K562 (cell line): ENCODE results near the gene MYOG.

Source experiments
- BACH1 ChIP-seq: fragments of 200-800 bp; sonication (Bioruptor generic); IDR thresholded peaks from 2 replicates; pipeline ENCODE4 v1.6.1; 2016; ENCODE audit warnings: missing genetic modification characterization, missing compliant biosample characterization
- HDAC1 ChIP-seq, 2 experiments: fragments of 450-650 bp; IDR thresholded peaks; 2 replicates each; pipeline ENCODE4 v1.6.1; 2016 to 2017; ENCODE audit warnings: inconsistent platforms in 1 of 2, mild to moderate bottlenecking in 1 of 2, moderate library complexity in 1 of 2
- POLR2A ChIP-seq: fragments of 450-650 bp; conservative IDR thresholded peaks from 2 replicates; pipeline ENCODE4 v1.6.1; 2016
- POLR2AphosphoS5 ChIP-seq: IDR thresholded peaks from 2 replicates; pipeline ENCODE4 v1.6.1; 2011; ENCODE audit warnings: mild to moderate bottlenecking, low read depth, low read length, moderate library complexity; ENCODE audit not compliant: control insufficient read depth, insufficient read depth
- ZNF785 ChIP-seq: fragments of 250-450 bp; sonication (Bioruptor Pico); IDR thresholded peaks from 2 replicates; pipeline ENCODE4 v1.4.0; 2020; ENCODE audit warnings: mild to moderate bottlenecking
- TF ChIP-seq, protein P1 (sequence below): sonication (generic); formaldehyde crosslinking; IDR thresholded peaks from 2 replicates; pipeline ENCODE4 v1.8.0; 2022; ENCODE audit warnings: missing genetic modification reagents, mild to moderate bottlenecking, borderline replicate concordance
- TF ChIP-seq, protein P2 (sequence below), 3 experiments: IDR thresholded peaks in 2 of 3; conservative IDR thresholded peaks in 1 of 3; 2 replicates each; pipeline ENCODE4 v1.5.1; 2011 to 2012; ENCODE audit warnings: low read length in 3 of 3, mild to moderate bottlenecking in 3 of 3, control low read depth in 2 of 3, improper control_type of control experiment in 1 of 3, inconsistent platforms in 1 of 3, low read depth in 1 of 3, mixed read lengths in 1 of 3, moderate library complexity in 1 of 3; ENCODE audit not compliant: insufficient read depth in 2 of 3

DNA sequence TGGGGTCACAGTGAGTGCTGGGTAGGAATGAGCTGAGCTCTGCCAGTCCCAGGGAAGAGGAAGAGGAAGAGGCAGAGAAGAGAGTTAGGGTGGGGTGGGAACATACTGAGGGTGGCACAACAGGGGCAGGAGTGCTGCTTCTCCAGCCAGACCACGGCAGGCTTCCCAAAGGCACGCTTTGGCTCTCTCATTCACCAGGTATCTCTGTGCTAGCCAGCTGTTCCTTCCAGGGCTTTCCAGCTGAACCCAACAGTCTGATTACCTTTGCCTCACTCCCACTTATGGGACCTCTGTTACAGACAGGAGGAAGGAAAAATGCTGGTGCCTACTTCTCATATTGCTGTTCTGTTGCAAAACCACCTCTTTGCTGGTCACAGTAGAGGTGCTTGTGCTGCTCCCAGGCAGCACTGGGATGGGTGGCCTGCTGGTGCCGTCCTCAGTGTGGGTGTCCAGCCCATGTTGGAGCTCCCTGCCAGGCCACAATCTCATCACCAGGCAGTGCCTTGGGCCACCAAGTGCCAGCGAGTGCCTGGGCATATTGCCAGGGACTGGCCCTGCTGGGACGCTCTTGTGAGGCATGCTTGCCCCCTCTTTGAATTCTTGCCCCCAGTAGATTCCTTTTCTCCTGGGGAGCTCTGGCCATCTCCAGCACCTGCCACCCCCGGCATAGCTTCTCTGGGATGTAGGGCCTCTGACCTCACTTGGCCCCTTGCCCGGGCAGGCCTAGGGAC lies 43.9 kb upstream of the MYOG start:
- TF ChIP-seq HDAC1 (IDR thresholded peaks at IDR 0.05) = no peak
- TF ChIP-seq, protein P1, sequence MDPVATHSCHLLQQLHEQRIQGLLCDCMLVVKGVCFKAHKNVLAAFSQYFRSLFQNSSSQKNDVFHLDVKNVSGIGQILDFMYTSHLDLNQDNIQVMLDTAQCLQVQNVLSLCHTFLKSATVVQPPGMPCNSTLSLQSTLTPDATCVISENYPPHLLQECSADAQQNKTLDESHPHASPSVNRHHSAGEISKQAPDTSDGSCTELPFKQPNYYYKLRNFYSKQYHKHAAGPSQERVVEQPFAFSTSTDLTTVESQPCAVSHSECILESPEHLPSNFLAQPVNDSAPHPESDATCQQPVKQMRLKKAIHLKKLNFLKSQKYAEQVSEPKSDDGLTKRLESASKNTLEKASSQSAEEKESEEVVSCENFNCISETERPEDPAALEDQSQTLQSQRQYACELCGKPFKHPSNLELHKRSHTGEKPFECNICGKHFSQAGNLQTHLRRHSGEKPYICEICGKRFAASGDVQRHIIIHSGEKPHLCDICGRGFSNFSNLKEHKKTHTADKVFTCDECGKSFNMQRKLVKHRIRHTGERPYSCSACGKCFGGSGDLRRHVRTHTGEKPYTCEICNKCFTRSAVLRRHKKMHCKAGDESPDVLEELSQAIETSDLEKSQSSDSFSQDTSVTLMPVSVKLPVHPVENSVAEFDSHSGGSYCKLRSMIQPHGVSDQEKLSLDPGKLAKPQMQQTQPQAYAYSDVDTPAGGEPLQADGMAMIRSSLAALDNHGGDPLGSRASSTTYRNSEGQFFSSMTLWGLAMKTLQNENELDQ (CRISPR knock-in tag) = no peak
- TF ChIP-seq ZNF785 (CRISPR knock-in tag) = no peak
- TF ChIP-seq, protein P2, sequence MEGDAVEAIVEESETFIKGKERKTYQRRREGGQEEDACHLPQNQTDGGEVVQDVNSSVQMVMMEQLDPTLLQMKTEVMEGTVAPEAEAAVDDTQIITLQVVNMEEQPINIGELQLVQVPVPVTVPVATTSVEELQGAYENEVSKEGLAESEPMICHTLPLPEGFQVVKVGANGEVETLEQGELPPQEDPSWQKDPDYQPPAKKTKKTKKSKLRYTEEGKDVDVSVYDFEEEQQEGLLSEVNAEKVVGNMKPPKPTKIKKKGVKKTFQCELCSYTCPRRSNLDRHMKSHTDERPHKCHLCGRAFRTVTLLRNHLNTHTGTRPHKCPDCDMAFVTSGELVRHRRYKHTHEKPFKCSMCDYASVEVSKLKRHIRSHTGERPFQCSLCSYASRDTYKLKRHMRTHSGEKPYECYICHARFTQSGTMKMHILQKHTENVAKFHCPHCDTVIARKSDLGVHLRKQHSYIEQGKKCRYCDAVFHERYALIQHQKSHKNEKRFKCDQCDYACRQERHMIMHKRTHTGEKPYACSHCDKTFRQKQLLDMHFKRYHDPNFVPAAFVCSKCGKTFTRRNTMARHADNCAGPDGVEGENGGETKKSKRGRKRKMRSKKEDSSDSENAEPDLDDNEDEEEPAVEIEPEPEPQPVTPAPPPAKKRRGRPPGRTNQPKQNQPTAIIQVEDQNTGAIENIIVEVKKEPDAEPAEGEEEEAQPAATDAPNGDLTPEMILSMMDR (IDR thresholded peaks at IDR 0.05 in 2 of 3, conservative IDR thresholded peaks at IDR 0.05 in 1 of 3; ENCODE audit: insufficient read depth in 2 of 3, low read depth in 1 of 3, low read length in 3 of 3) = no peak
- TF ChIP-seq POLR2AphosphoS5 = no peak
- TF ChIP-seq POLR2A = no peak
- no peak for TF ChIP-seq BACH1 (tag)
